Stimulated activated naive CD8-positive, alpha-beta T cell treated with anti-CD3 and anti-CD28 coated beads, Interleukin-15, Interleukin-2, amounts not matched to agents 100 ng/mL and 50 ng/mL, for 24 hours (primary cell): ENCODE results near the gene CHAF1B.

ENCODE experiments used
- H3K27ac Mint-ChIP-seq: one replicate; pipeline ENCODE4 v1.8.0; 2021; ENCODE audit warnings: mild to moderate bottlenecking, mixed read lengths
- H3K27me3 Mint-ChIP-seq: one replicate; pipeline ENCODE4 v1.8.0; 2021; ENCODE audit warnings: mixed read lengths
- H3K36me3 Mint-ChIP-seq: one replicate; pipeline ENCODE4 v1.8.0; 2021; ENCODE audit warnings: low read depth, mixed read lengths
- H3K4me1 Mint-ChIP-seq: one replicate; pipeline ENCODE4 v1.8.0; 2021; ENCODE audit warnings: low read depth, mixed read lengths
- H3K4me3 Mint-ChIP-seq: one replicate; pipeline ENCODE4 v1.8.0; 2021; ENCODE audit warnings: mild to moderate bottlenecking, mixed read lengths
- H3K9me3 Mint-ChIP-seq: one replicate; pipeline ENCODE4 v1.8.0; 2021; ENCODE audit warnings: mixed read lengths

CHAF1B gene

GRCh38 chr21:36402339-36402738 is 17.1 kb downstream of the CHAF1B start:
- H3K9me3 Mint-ChIP-seq = no peaks in the 10 kb centered on the region
- H3K4me3 Mint-ChIP-seq = no peak overlapping the region
- no peaks in the 10 kb centered on the region for H3K27me3 Mint-ChIP-seq
- H3K27ac Mint-ChIP-seq = no peak overlapping the region
- H3K36me3 Mint-ChIP-seq = peaks cover 59% of the 10 kb centered on the region
- no peaks in the 10 kb centered on the region for H3K4me1 Mint-ChIP-seq

DNA sequence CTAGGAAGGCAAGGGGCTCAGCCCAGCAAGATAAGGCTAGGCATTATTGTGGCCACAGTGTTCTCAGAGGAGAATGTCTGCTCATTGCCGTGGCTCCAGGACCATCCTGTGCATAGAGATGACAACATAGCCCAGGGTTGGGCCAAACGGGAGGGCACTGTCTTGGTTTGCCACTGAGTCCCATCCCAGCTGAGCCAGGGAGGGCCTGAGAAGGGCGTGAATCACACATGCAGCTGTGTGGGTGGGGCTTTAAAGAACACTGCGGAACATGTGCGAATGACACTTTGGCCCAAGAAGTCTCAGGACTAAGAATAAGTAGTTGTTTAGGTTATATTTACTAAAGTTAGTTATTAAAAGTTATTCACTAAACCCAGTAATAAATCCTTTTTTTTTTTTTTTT is 18.5 kb downstream of the CHAF1B start:
- Mint-ChIP-seq H3K27me3 (no peaks in the 10 kb centered on the region), H3K36me3 (peaks cover 66% of the 10 kb centered on the region), H3K9me3 (no peaks in the 10 kb centered on the region), H3K4me3 (no peak overlapping the region), H3K4me1 (no peaks in the 10 kb centered on the region), H3K27ac (no peak overlapping the region)

- Mint-ChIP-seq H3K27me3 (no peaks in the 10 kb centered on the region), H3K27ac (no peak overlapping the region), H3K36me3 (peaks cover 64% of the 10 kb centered on the region), H3K9me3 (no peaks in the 10 kb centered on the region), H3K4me3 (no peak overlapping the region), H3K4me1 (no peaks in the 10 kb centered on the region)
These were observed 23.4 kb downstream of the CHAF1B start for GRCh38 chr21:36408568-36408967.

GRCh38 chr21:36411301-36411700 is 26.1 kb downstream of the CHAF1B start:
- H3K36me3 Mint-ChIP-seq = peaks cover 73% of the 10 kb centered on the region

DNA sequence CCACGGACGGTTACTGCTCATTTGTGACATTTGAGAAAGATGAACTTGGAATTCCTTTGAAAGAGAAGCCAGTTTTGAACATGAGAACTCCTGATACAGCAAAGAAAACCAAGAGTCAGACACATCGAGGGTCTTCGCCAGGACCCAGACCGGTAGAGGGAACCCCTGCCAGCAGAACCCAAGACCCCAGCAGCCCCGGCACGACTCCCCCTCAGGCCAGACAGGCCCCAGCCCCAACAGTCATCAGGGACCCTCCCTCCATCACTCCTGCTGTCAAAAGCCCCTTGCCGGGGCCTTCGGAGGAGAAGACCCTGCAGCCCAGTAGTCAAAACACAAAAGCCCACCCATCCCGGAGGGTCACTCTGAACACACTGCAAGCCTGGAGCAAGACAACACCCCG is 27.7 kb downstream of the CHAF1B start:
- no peak overlapping the region for H3K27ac Mint-ChIP-seq
- no peaks in the 10 kb centered on the region for H3K4me1 Mint-ChIP-seq
- H3K4me3 Mint-ChIP-seq = no peak overlapping the region
- no peaks in the 10 kb centered on the region for H3K27me3 Mint-ChIP-seq
- no peaks in the 10 kb centered on the region for H3K9me3 Mint-ChIP-seq
- peaks cover 69% of the 10 kb centered on the region for H3K36me3 Mint-ChIP-seq

More at GRCh38 chr21:36411301-36411700, 26.1 kb downstream of the CHAF1B start:
- Mint-ChIP-seq H3K27me3 (no peaks in the 10 kb centered on the region), H3K27ac (no peak overlapping the region), H3K4me1 (no peaks in the 10 kb centered on the region), H3K9me3 (no peaks in the 10 kb centered on the region), H3K4me3 (no peak overlapping the region)

DNA sequence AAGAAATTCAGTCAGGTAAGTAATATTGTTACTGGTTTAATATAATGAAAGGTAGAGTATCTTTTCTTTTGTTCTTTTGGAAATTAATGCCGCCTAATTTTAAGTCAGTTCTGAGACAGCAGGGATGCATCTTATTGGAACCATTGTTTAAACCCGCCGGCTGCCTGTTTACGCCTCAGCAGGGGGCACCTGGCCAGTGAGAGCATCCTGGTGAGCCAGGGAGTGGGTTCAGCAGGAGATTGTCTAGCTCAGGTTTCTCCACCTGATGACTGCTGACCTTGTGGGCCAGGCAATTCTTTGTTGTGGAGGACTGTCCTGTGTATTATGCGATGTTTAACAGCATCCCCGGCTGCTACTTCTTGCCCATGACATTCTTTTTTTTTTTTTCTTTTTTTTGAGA is 30.2 kb downstream of the CHAF1B start:
- Mint-ChIP-seq H3K36me3 (peaks cover 54% of the 10 kb centered on the region), H3K9me3 (no peaks in the 10 kb centered on the region), H3K4me3 (no peak overlapping the region), H3K4me1 (no peaks in the 10 kb centered on the region), H3K27ac (no peak overlapping the region), H3K27me3 (no peaks in the 10 kb centered on the region)

GRCh38 chr21:36419241-36419640 is 34.0 kb downstream of the CHAF1B start:
- Mint-ChIP-seq H3K27me3 (no peaks in the 10 kb centered on the region), H3K27ac (no peak overlapping the region), H3K4me1 (no peaks in the 10 kb centered on the region), H3K36me3 (peaks cover 30% of the 10 kb centered on the region), H3K4me3 (no peak overlapping the region), H3K9me3 (no peaks in the 10 kb centered on the region)

GRCh38 chr21:36419996-36420395 is 34.8 kb downstream of the CHAF1B start:
- no peaks in the 10 kb centered on the region for H3K27me3 Mint-ChIP-seq
- H3K4me3 Mint-ChIP-seq = no peak overlapping the region
- no peak overlapping the region for H3K27ac Mint-ChIP-seq
- H3K9me3 Mint-ChIP-seq = no peaks in the 10 kb centered on the region
- H3K36me3 Mint-ChIP-seq = peaks cover 24% of the 10 kb centered on the region
- no peaks in the 10 kb centered on the region for H3K4me1 Mint-ChIP-seq

DNA sequence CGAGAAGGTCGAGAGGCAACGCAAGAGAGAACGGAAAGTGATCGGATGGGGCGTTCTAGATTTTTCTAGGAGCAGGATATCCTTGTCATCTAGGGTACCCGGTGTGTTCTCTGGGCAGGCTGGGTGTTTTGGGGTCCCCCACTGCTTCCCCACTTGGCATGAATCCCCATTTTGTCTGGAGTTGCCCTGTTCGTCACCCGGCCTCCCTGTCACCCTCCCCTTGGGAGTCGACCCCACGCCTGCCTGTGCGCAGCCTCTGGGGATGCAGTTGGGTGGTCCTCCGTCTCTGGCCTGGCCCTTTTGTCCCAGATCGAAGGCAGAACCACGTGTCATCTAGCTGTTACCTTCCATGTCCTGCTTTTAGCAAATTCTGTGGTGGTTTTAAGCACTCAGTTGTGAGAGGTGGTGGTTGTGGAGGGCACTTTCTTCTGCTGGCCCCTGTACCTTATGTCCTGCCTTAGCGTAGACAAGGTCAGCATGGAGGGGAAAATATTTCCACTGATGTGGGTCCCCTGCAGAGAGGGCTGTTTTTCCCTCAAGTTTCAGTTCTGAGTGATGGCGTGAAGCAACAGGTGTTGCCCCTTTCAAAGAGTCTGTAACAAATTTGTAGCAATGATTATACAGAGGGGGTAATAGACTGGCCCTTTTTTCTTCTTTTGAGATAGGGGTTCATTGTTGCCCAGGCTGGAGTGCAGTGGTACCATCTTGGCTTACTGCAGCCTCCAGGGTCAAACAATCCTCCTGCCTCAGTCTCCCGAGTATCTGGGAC is 35.6 kb downstream of the CHAF1B start:
- Mint-ChIP-seq H3K4me1 (no peaks in the 10 kb centered on the region), H3K36me3 (peaks cover 18% of the 10 kb centered on the region), H3K9me3 (no peaks in the 10 kb centered on the region), H3K27me3 (no peaks in the 10 kb centered on the region), H3K4me3 (no peak overlapping the region), H3K27ac (no peak overlapping the region)

DNA sequence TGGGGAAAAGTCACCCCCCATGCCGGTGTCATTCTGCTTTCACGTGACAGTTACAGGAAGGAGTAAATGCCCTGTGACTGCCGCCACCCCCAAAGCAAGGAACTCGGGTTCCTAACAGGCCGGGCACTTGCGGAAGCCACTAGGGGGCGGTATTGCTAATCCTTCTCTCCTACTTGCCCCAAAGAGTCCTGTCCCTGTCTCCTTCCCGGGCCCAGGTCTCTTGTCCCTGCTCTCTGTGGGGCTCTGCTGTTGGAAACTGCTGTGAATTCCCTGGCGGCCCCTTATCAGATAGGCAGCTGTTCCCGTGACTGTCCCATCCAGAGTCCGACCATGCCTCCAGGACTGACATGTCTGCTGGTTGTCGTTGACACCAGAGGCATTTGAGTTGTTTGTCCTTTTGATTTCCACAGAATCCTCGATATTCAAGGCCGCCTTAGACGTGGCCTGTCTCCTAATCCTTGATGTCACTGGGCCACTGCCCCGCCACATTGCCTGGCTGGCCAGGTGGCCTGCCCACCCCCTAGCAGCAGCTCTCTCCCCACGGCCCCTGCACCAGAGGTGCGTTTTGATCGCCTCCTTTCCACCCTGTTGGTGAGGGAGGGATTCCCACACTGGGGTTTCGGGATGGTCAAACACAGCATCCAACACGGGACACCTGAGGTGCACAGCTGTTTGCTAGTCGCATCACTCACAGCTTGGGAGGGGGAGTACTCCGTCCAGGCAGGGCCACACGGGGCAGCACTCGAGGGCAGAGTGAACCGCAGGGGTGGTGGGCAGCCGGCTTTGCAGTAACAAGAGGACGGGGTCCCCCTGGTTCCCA is 37.3 kb downstream of the CHAF1B start:
- H3K9me3 Mint-ChIP-seq = no peaks in the 10 kb centered on the region
- no peaks in the 10 kb centered on the region for H3K4me1 Mint-ChIP-seq
- H3K4me3 Mint-ChIP-seq = no peak overlapping the region
- H3K27me3 Mint-ChIP-seq = no peaks in the 10 kb centered on the region
- H3K36me3 Mint-ChIP-seq = peaks cover 7% of the 10 kb centered on the region
- H3K27ac Mint-ChIP-seq = no peak overlapping the region

- Mint-ChIP-seq H3K9me3 (no peaks in the 10 kb centered on the region), H3K27me3 (no peaks in the 10 kb centered on the region)
These were observed 38.7 kb downstream of the CHAF1B start for GRCh38 chr21:36423771-36424433.

GRCh38 chr21:36424592-36424991 is 39.4 kb downstream of the CHAF1B start:
- H3K36me3 Mint-ChIP-seq = peaks cover 4% of the 10 kb centered on the region
- H3K27ac Mint-ChIP-seq = no peak overlapping the region
- peaks cover 11% of the 10 kb centered on the region for H3K4me1 Mint-ChIP-seq
- no peaks in the 10 kb centered on the region for H3K9me3 Mint-ChIP-seq
- no peak overlapping the region for H3K4me3 Mint-ChIP-seq
- H3K27me3 Mint-ChIP-seq = no peaks in the 10 kb centered on the region

More at GRCh38 chr21:36423771-36424433, 38.7 kb downstream of the CHAF1B start:
- H3K4me3 Mint-ChIP-seq = no peak overlapping the region
- H3K36me3 Mint-ChIP-seq = peaks cover 4% of the 10 kb centered on the region
- peaks cover 4% of the 10 kb centered on the region for H3K4me1 Mint-ChIP-seq
- peak overlapping the region; percentile 45 for H3K27ac Mint-ChIP-seq

- no peak overlapping the region for H3K4me3 Mint-ChIP-seq
- H3K36me3 Mint-ChIP-seq = peaks cover 4% of the 10 kb centered on the region
- no peaks in the 10 kb centered on the region for H3K9me3 Mint-ChIP-seq
- H3K4me1 Mint-ChIP-seq = peaks cover 18% of the 10 kb centered on the region
- no peak overlapping the region for H3K27ac Mint-ChIP-seq
- no peaks in the 10 kb centered on the region for H3K27me3 Mint-ChIP-seq
These were observed 40.1 kb downstream of the CHAF1B start for GRCh38 chr21:36425286-36425685.

DNA sequence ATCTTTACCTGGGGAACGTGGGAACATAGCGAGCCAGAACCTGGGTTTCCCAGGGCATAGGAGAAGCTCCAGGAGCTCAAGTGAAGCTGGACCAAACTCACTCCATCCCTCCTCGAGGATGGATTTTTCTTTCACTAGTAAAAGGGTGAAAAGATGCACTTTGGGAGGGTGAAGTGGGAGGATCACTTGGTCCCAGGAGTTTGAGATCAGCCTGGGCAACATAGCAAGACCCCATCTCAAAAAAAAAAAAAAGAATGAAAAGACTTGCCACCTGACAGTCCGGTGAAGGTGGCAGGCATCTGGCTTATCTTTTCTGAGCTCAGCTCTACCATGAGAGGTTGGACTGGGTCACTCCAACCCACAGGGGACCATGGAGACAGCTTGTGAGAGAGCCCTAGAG is 42.3 kb downstream of the CHAF1B start:
- H3K36me3 Mint-ChIP-seq = no peaks in the 10 kb centered on the region
- peaks cover 4% of the 10 kb centered on the region for H3K27me3 Mint-ChIP-seq
- no peak overlapping the region for H3K4me3 Mint-ChIP-seq
- peaks cover 29% of the 10 kb centered on the region for H3K4me1 Mint-ChIP-seq
- no peak overlapping the region for H3K27ac Mint-ChIP-seq
- H3K9me3 Mint-ChIP-seq = no peaks in the 10 kb centered on the region
